Mammary epithelial cell (primary cell): ENCODE data around the gene GRIN2B.

Source experiments
- CTCF ChIP-seq, 2 donors: IDR thresholded peaks in 1 of 2; conservative IDR thresholded peaks in 1 of 2; 2 replicates each; pipeline ENCODE4 v1.5.1; 2011 to 2012; ENCODE audit warnings: inconsistent platforms in 2 of 2, low read length in 2 of 2, mild to moderate bottlenecking in 2 of 2, control low read depth in 1 of 2, low read depth in 1 of 2; ENCODE audit not compliant: insufficient read depth in 1 of 2; ENCODE audit errors: extremely low read depth in 1 of 2
- EZH2 ChIP-seq: IDR thresholded peaks from 2 replicates; pipeline ENCODE4 v1.6.1; 2012; ENCODE audit warnings: low read length, inconsistent platforms, borderline replicate concordance

DNA sequence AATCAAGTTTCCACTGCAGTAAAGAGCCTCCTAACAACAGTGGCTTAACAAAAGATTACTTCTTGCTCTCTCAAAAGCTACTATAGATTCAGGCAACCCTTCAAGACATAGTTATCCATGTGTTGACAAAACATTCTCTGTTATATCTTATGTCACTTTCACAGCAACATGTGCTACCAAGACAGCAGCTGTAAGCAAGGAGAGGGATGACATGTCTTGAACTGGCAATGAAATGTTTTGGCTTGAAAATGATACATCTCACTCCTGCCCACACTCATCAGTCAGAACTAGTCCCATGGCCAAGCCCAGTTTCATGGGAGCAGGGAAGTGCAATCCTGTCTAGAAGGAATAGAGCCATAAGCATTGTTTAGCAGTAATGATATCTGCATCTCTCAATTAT lies 10.7 kb upstream of the GRIN2B start:
- TF ChIP-seq CTCF (conservative IDR thresholded peaks at IDR 0.05 in 1 of 2, IDR thresholded peaks at IDR 0.05 in 1 of 2; ENCODE audit: extremely low read depth in 1 of 2, insufficient read depth in 1 of 2, low read depth in 1 of 2, low read length in 2 of 2) (no peak), EZH2 (no peak)
